ENCODE measurements around the gene CCDC88A.

GRCh38 chr2:55452879-55453278 is 33.2 kb upstream of the CCDC88A start:
- no peak for TF ChIP-seq CTCF (IDR thresholded peaks at IDR 0.05)
- no peak for TF ChIP-seq SMC3 (IDR thresholded peaks at IDR 0.05; ENCODE audit: low read depth, low read length)
- TF ChIP-seq EP300 (IDR thresholded peaks at IDR 0.05; ENCODE audit: borderline replicate concordance in 1 of 2, low read depth in 1 of 2, low read length in 1 of 2) = no peak
- no peak for TF ChIP-seq RXRA (IDR thresholded peaks at IDR 0.05; ENCODE audit: borderline replicate concordance, low read depth)
- no peak for TF ChIP-seq SIN3A (IDR thresholded peaks at IDR 0.05; ENCODE audit: borderline replicate concordance, low read depth, low read length)
- no peak for TF ChIP-seq MAX (IDR thresholded peaks at IDR 0.05; ENCODE audit: low read depth)
- TF ChIP-seq USF2 (IDR thresholded peaks at IDR 0.05; ENCODE audit: borderline replicate concordance, low read depth, low read length) = no peak
- no peak for TF ChIP-seq EZH2phosphoT487 (IDR thresholded peaks at IDR 0.05; ENCODE audit: borderline replicate concordance, low read depth)
- no peak for TF ChIP-seq YY1 (IDR thresholded peaks at IDR 0.05; ENCODE audit: low read depth)
- TF ChIP-seq PBX3 (IDR thresholded peaks at IDR 0.05) = no peak
- no peak for TF ChIP-seq POLR2AphosphoS5 (IDR thresholded peaks at IDR 0.05; ENCODE audit: low read depth, low read length)
- TF ChIP-seq RAD21 (IDR thresholded peaks at IDR 0.05; ENCODE audit: low read length) = no peak
- TF ChIP-seq TEAD4 (IDR thresholded peaks at IDR 0.05; ENCODE audit: borderline replicate concordance, insufficient read depth) = no peak
- TF ChIP-seq MXI1 (IDR thresholded peaks at IDR 0.05; ENCODE audit: low read depth, low read length) = no peak
